Measurements from ENCODE around the gene TREM1.
"Not testable (repeated sequence)": the region's sequence is repeated elsewhere in the genome, so short reads cannot be mapped to it uniquely, and the experiment has no call there.

TREM1 gene

GRCh38 chr6:41262401-41262800, 24.1 kb downstream of the TREM1 start:
- DNase-seq (ENCODE audit: low read depth in 1 of 2, low spot score in 1 of 2): no peak

GRCh38 chr6:41258196-41258493, 28.3 kb downstream of the TREM1 start:
- DNase-seq (ENCODE audit: low read depth in 1 of 2, low spot score in 1 of 2): no peak

GRCh38 chr6:41257369-41258195, 28.9 kb downstream of the TREM1 start:
- DNase-seq (ENCODE audit: low read depth in 1 of 2, low spot score in 1 of 2): no peak

- DNase-seq (ENCODE audit: low read depth in 1 of 2, low spot score in 1 of 2): no peak
Measured at GRCh38 chr6:41256383-41256782, 30.1 kb downstream of the TREM1 start.

- DNase-seq (ENCODE audit: low read depth in 1 of 2, low spot score in 1 of 2): no peak
Measured at GRCh38 chr6:41255638-41256246, 30.7 kb downstream of the TREM1 start.

- DNase-seq (ENCODE audit: low read depth in 1 of 2, low spot score in 1 of 2): no peak
Measured at GRCh38 chr6:41255110-41255509, 31.4 kb downstream of the TREM1 start.

GRCh38 chr6:41252401-41253169, 33.9 kb downstream of the TREM1 start:
- DNase-seq (ENCODE audit: low read depth in 1 of 2, low spot score in 1 of 2): no peak

- no peak for DNase-seq (ENCODE audit: low read depth in 1 of 2, low spot score in 1 of 2)
Measured at GRCh38 chr6:41247882-41248705, 38.4 kb downstream of the TREM1 start.

- no peak for DNase-seq (ENCODE audit: low read depth in 1 of 2, low spot score in 1 of 2)
Measured at GRCh38 chr6:41247288-41247865, 39.1 kb downstream of the TREM1 start.

GRCh38 chr6:41246529-41246928, 40.0 kb downstream of the TREM1 start:
- not testable (repeated sequence) for DNase-seq (ENCODE audit: low read depth in 1 of 2, low spot score in 1 of 2)

GRCh38 chr6:41239467-41240159, 46.9 kb downstream of the TREM1 start:
- no peak for DNase-seq (ENCODE audit: low read depth in 1 of 2, low spot score in 1 of 2)

GRCh38 chr6:41237128-41237527, 49.4 kb downstream of the TREM1 start:
- DNase-seq (ENCODE audit: low read depth in 1 of 2, low spot score in 1 of 2): no peak

GRCh38 chr6:41236276-41236675, 50.2 kb downstream of the TREM1 start:
- no peak for DNase-seq (ENCODE audit: low read depth in 1 of 2, low spot score in 1 of 2)

GRCh38 chr6:41232667-41233066, 53.8 kb downstream of the TREM1 start:
- DNase-seq (ENCODE audit: low read depth in 1 of 2, low spot score in 1 of 2): no peak

- no peak for DNase-seq (ENCODE audit: low read depth in 1 of 2, low spot score in 1 of 2)
Measured at GRCh38 chr6:41231246-41231645, 55.2 kb downstream of the TREM1 start.

GRCh38 chr6:41229721-41230120, 56.8 kb downstream of the TREM1 start:
- no peak for DNase-seq (ENCODE audit: low read depth in 1 of 2, low spot score in 1 of 2)

GRCh38 chr6:41228616-41229015, 57.9 kb downstream of the TREM1 start:
- no peak for DNase-seq (ENCODE audit: low read depth in 1 of 2, low spot score in 1 of 2)

GRCh38 chr6:41228096-41228495, 58.4 kb downstream of the TREM1 start, which contains the start of gene TREML4:
TSS of gene TREML4 (plus strand) at chr6:41228349. CDS start at chr6:41228428, 79 bp downstream.
- no peak for DNase-seq (ENCODE audit: low read depth in 1 of 2, low spot score in 1 of 2)

- DNase-seq (ENCODE audit: low read depth in 1 of 2, low spot score in 1 of 2): no peak
Measured at GRCh38 chr6:41226752-41227151, 59.7 kb downstream of the TREM1 start.

- no peak for DNase-seq (ENCODE audit: low read depth in 1 of 2, low spot score in 1 of 2)
Measured at GRCh38 chr6:41224800-41225199, 61.7 kb downstream of the TREM1 start.
